HG02610 (cell line): ENCODE measurements around the gene DPYD.

Source experiments
- ATAC-seq: cut with Tn5 transposase; IDR thresholded peaks from one replicate; pipeline ENCODE4 v1.9.1; 2021; ENCODE audit warnings: mild to moderate bottlenecking, moderate library complexity; ENCODE audit not compliant: unreplicated experiment

Gene DPYD

GRCh38 chr1:97331165-97331564 is 589.7 kb downstream of the DPYD start:
- no peak for ATAC-seq

DNA sequence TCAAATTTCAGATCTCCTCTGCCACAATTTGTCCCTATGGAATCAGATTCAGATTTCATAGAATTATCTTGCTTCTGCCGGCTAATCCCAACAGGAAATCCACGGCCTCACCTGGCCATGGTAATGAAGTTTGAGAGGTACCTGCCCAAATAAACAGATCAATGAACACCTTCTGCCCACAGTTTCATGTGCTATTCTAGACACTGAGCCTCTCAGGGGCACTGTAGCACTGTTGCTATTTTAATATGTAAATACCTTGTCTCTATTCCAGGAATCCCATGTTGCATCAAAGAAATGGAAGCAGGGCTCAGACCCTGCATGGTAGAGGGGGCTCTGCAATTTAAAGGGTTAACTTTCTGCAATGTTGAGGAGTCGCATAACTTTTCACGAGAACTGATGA is 606.1 kb downstream of the DPYD start:
- no peak for ATAC-seq

DNA sequence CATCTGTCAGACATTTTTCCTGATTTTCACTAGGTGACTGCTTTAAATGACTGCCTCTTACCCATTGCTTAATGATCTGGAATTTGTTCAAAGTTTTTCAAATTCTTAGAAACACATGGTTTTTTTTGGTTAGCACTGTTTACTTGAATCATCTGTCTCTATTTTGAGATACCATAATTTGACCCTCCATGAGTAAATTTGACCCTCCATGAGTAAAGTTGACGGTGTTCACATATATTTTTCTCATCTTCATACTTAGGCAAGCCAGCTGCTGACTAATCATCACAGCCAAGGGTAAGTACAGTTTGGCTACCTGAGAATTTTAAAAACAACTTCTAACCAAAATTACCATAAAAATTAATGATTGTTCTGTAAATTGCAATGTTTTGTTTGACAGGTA is 612.7 kb downstream of the DPYD start:
- no peak for ATAC-seq

GRCh38 chr1:97307568-97307967 is 613.3 kb downstream of the DPYD start:
- ATAC-seq, result no peak

GRCh38 chr1:97307151-97307550 is 613.7 kb downstream of the DPYD start:
- no peak for ATAC-seq

GRCh38 chr1:97306504-97306903 is 614.3 kb downstream of the DPYD start:
- ATAC-seq, result no peak

GRCh38 chr1:97304366-97304765 is 616.5 kb downstream of the DPYD start:
- no peak for ATAC-seq

DNA sequence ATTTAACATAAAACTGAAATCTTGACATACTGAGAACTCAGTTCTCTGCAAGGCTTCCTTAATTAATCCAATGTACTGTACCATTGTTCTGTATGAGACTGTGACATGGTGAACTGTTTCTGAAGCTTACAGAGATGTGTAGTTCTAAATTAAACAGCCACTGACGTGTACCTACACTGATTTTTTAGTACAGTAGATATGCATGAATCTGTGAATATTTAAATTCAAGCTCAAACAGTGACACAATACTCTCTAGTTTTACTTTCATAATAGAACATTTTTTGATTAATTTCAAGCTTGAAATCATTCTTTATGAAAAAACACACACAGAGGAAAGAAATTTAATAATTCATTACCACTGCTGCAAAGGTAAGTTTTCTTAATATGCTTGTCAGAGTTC is 621.9 kb downstream of the DPYD start:
- no peak for ATAC-seq

DNA sequence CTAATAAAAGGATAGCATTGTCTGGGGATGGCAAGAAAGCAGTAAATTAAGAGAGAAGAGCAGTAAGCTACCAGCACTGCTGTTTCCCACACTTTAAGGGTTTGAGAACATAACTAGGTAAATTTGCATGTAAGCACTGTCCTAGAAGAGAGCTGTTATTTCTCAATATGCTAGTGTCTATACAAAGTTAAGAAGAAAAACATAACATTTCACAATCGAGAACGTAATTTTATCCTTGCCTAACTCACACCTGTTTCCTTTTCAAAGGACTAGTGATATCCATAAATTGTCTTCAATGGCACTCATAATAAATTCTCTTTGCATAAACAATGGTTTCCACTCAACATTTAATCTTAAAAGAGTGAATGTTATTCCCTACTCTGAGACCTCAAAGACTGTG is 623.2 kb downstream of the DPYD start:
- ATAC-seq, result no peak

DNA sequence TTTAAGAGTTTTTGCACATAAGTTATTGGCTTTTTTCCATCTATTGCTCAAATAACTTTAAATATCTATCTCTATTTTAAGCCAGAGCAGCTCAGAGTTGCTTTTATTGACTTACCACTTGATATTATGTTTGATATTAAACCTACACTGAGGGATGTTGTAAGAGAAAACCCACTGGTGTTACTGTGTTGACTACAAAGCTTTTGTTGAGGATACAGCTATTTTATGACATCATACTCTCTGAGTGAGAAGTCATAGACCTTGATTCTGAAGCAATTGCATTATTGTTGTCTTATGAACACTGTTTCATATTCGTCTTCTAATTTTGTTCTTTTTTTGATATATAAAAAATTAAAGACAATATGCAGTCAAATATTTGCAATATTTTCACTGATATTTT is 638.9 kb downstream of the DPYD start:
- ATAC-seq, result no peak

DNA sequence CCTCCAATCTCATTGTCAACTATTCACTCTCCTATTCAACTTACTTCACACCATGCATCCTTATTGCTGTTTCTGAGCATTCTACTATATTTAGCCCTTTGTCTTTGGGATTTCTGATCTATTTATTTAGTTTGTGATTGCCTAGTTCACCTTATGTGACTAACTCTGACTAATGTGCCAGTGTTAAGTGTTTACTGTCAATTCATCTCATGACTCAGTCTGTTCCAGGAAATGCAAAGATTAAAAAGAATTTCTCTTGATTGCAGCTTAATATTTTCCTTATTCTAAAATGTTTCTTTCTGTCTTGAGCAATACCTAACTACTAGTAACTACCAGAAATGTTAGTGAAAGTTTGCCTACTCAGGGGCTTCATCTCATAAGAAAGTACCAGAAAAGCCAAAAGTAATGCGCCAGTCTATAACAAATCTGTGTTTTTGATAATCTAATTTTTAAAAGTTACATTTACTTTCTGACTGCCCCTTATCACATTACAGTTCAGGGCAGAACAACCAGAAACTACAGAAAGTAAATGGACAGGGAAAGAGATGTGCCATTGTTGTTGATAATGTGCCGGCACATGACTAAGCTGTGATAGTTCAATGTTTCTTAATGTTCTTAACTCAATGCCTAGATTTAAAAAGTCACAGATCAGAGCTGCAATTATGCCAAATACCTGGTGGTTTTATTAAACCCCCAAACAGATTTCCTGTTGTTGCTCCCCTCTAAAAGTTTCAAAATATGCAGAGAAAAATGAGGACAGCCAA is 642.8 kb downstream of the DPYD start:
- no peak for ATAC-seq

DNA sequence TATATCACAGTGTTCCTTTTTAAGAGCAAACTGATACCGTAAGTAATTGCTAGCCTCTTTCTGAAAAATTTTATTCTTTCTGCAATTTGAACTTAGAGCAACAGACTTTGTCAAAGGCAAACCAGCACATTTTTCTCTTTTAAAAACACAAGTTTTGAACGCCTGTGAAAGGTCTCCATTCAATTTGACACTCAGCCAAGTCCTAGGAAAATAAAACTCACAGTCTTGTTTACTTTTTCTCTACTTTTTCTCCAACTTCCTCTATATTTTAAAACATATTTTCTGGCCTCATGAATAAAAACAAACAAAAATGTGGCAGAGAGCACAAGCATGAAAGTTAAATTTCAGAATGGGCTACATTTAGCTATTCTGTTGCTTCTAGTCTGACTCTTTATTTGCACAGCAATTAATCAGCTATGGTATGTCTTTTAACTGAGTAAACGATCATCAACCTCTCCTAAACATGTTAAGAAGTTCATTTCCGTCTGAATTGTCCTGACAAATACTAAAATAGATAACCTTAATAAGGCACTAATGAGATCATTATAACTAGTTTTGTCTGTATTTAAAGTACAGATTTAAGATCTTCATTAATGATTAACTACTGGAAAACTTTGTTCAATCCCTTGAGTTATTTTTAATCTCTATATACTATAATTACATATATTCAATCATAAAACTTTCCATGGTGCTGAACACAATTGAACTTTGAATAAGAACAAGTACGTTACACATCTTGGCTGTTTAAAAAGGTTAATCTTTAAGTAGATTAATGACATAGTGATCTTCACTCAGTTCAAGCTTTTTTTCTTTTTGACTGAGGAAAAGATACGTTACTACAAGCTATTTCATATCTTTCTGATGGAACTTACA is 648.7 kb downstream of the DPYD start:
- no peak for ATAC-seq

DNA sequence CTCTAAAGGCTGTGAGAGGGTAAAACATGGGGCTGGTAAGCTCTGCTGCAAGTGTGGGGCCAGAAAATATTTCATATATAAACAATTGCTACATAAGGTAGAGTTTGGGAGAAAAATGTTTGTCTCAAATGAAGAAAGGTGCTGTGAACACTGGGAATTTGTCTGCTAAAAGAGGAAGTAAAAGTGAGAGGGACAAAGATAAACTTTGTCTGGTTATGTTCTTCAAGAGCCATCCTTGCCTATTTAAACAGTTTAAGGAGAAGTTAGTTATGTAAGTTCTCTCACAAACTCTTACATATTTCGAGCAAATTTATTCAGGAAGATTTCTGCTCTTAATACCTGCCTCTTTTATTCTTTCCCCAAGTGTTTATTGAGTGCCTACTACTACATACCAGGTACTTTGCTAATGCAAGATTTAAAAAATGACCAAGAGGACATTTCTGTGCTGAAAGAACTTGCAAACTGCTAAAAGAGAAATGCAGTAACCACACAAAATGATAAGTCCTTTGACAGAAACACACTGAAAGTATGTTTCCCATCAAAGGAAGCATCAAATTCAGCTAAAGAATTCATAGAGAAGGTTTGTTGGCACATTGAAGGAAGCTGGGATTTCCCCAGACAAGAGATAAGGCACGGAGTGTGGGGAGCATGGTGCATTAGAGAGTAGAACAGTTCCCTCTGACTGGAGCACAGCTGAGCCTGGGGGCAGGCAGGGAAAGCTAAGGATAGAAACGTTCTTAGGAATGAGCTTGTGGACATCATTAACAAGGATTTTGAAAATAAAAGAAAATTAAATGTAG is 650.1 kb downstream of the DPYD start:
- peak; percentile 72 for ATAC-seq

DNA sequence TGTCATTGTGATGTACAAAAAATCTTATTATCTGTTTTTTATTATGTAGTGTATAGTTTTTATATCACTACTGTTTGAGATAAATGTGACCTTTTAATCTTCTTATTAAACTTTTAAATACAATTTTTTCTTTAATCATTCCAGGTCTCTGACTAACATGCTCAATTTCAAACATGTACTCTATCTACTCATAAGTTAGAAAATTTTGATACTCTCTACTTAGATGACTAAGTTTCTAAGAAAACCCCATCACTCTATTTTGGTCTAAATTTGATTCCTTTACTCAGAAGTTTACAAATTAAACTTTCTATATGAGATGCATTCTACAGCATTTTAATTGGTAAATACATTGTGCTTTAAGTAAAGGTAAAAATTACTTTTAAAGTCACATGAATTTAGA is 655.2 kb downstream of the DPYD start:
- no peak for ATAC-seq

- no peak for ATAC-seq
Observed at GRCh38 chr1:97262842-97263241, 658.0 kb downstream of the DPYD start.

- ATAC-seq, result no peak
Observed at GRCh38 chr1:97258597-97258996, 662.2 kb downstream of the DPYD start.

DNA sequence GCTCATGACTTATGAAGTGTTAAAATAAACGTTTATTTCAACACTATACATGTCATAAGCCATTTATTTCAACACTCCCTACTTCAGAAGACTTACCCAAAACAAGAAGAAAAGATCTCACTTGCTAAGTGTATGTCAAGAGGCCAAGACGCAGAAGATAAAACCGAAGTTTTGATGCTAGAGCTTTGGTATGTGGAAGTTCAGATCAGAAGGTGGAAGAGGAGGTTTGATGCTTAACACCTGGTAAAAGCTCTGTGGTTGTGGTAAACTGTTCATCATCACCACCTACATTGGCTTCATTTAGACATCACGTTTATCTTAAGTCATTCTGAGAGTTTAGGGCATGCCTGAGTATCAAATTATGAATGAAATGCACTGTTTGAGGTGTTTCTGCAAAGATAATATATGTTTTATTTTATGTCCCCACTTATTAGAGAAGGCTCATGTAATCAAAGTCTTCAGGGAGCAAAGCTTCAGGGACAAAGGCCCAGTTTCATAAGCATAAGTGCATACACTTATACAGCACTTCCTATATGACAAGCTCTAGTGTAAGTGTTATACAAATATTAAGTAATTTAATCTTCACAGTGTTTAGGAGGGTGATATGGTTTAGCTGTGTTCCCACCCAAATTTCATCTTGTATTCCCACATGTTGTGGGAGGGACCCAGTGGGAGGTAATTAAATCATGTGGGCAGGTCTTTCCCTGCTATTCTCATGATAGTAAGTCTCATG is 665.9 kb downstream of the DPYD start:
- peak; percentile 59 for ATAC-seq

DNA sequence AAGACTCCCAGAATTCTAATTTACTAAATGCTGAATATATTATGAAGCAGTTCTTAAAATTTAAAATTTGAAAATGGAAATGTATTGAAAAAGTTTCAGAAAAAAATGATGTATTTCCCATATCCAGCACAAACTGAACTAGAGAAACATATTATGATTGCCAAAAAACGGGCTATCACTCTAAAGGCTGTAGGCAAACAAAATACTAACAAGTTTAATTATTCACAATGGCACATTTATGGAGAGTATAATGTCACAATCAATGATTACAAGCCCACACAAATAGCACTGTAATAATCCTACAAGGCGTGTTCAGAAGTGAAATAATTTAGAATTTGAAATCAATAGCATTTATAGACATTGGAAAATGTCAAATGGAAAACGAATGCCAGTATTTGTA is 667.9 kb downstream of the DPYD start:
- ATAC-seq, result no peak

DNA sequence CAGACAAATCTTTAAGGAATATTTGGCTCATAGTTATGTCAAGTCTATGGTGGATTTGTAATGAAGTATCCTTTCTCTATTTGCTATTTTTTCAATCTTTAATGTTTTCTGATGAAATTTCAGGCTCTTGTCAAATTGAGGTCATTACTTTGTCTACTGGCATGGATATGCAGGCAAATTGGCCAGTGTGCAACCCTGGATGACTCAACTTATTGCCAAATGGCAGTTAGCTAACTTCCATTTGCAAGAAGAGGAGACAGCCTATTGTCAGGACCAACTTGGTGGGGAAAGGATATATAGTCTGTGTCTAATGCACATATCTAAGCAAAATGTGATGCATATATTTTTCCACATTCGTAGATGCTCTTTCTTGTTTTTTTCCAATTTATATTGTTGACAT is 668.8 kb downstream of the DPYD start:
- no peak for ATAC-seq

DNA sequence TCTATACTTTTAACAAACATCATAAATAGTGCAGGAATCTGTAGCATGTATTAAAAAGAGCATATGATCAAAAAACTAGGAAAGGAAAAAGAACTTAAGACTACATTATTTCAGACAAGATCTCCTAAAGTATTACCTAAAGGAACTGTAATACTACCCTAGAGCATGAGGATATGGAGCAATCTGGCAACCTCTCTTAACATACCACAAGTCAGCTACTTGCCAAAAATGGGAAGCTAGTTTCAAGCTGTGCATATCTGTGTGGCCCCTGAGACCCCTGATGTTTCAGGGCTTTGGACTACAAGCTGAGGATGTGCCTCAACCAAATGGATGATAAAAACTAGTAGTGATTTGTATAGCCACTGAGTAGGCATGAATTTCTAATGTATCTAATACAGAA is 673.6 kb downstream of the DPYD start:
- ATAC-seq, result no peak

DNA sequence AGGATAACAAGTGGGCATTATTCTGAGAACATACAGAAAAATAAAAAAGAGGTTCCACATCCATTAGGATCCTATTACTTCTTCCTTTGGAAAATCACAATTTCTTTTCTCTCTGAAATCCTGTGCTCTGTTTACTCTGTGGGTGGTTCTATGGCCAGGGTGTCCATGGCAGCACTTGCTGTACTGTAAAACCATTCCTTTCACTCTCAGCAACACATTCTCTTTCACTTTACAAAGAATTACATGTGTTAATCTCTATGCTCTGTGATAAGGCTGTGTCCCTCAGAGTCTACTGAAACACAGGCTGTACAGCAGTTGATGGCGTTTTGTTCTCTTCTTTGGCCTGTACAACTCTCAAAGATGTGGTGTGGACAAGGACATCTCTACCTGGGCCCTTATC is 675.2 kb downstream of the DPYD start:
- no peak for ATAC-seq
